ENCODE measurements around the gene WASL. TPM values are rescaled to one million over a fixed set of nuclear protein-coding genes. Genes with fewer than 3 reads are reported as not detected.
"Not testable (repeated sequence)": the region's sequence is repeated elsewhere in the genome, so short reads cannot be mapped to it uniquely, and the experiment has no call there.

The WASL gene
- total RNA-seq, 2 donors from 2014 or later = 37.2 to 43.5 TPM

GRCh38 chr7:123787220-123788007 lies 38.6 kb upstream of the WASL start:
- no peak for ATAC-seq (ENCODE audit: insufficient number of reproducible peaks, low FRiP score, low read depth)
- no peak for TF ChIP-seq CTCF (IDR thresholded peaks at IDR 0.05)
- Histone ChIP-seq H3K4me3 (no peak overlapping the region), H3K9me3 (no peaks in the 10 kb centered on the region), H3K27ac (no peak overlapping the region), H3K27me3 (replicated peaks; ENCODE audit: insufficient read depth) (no peaks in the 10 kb centered on the region), H3K36me3 (no peaks in the 10 kb centered on the region), H3K4me1 (ENCODE audit: control insufficient read depth in 1 of 2, low read depth in 2 of 2) (no peaks in the 10 kb centered on the region)
- DNase-seq (ENCODE audit: low spot score) = no peak

GRCh38 chr7:123784263-123784662 lies 35.5 kb upstream of the WASL start:
- Histone ChIP-seq H3K4me1 (ENCODE audit: control insufficient read depth in 1 of 2, low read depth in 2 of 2) (no peaks in the 10 kb centered on the region), H3K27ac (no peak overlapping the region), H3K27me3 (replicated peaks; ENCODE audit: insufficient read depth) (no peaks in the 10 kb centered on the region), H3K36me3 (no peaks in the 10 kb centered on the region), H3K9me3 (no peaks in the 10 kb centered on the region), H3K4me3 (no peak overlapping the region)
- no peak for ATAC-seq (ENCODE audit: insufficient number of reproducible peaks, low FRiP score, low read depth)
- DNase-seq (ENCODE audit: low spot score) = no peak
- no peak for TF ChIP-seq CTCF (IDR thresholded peaks at IDR 0.05)

GRCh38 chr7:123783820-123784219 lies 35.0 kb upstream of the WASL start:
- H3K9me3 ChIP-seq = no peaks in the 10 kb centered on the region
- H3K4me1 ChIP-seq (ENCODE audit: control insufficient read depth in 1 of 2, low read depth in 2 of 2) = no peaks in the 10 kb centered on the region
- H3K27ac ChIP-seq = no peak overlapping the region
- no peaks in the 10 kb centered on the region for H3K36me3 ChIP-seq
- no peak for DNase-seq (ENCODE audit: low spot score)
- no peak overlapping the region for H3K4me3 ChIP-seq
- no peak for ATAC-seq (ENCODE audit: insufficient number of reproducible peaks, low FRiP score, low read depth)
- no peaks in the 10 kb centered on the region for H3K27me3 ChIP-seq (replicated peaks; ENCODE audit: insufficient read depth)
- no peak for TF ChIP-seq CTCF (IDR thresholded peaks at IDR 0.05)

GRCh38 chr7:123782071-123782798 lies 33.4 kb upstream of the WASL start:
- no peak for ATAC-seq (ENCODE audit: insufficient number of reproducible peaks, low FRiP score, low read depth)

GRCh38 chr7:123780472-123780871 lies 31.7 kb upstream of the WASL start:
- H3K36me3 ChIP-seq; H3K4me1 ChIP-seq (ENCODE audit: control insufficient read depth in 1 of 2, low read depth in 2 of 2); DNase-seq (ENCODE audit: low spot score); H3K4me3 ChIP-seq; H3K27me3 ChIP-seq (replicated peaks; ENCODE audit: insufficient read depth); H3K9me3 ChIP-seq; H3K27ac ChIP-seq; ATAC-seq (ENCODE audit: insufficient number of reproducible peaks, low FRiP score, low read depth): not testable (repeated sequence)

More at GRCh38 chr7:123782071-123782798, 33.4 kb upstream of the WASL start:
- no peak for TF ChIP-seq CTCF (IDR thresholded peaks at IDR 0.05)
- Histone ChIP-seq H3K4me3 (no peak overlapping the region), H3K36me3 (no peaks in the 10 kb centered on the region), H3K9me3 (no peaks in the 10 kb centered on the region), H3K27me3 (replicated peaks; ENCODE audit: insufficient read depth) (no peaks in the 10 kb centered on the region), H3K27ac (no peak overlapping the region), H3K4me1 (ENCODE audit: control insufficient read depth in 1 of 2, low read depth in 2 of 2) (no peaks in the 10 kb centered on the region)
- no peak for DNase-seq (ENCODE audit: low spot score)
